Measurements from ENCODE around the gene SENP7.

- no peak for TF ChIP-seq POLR2A (IDR thresholded peaks at IDR 0.05)
- TF ChIP-seq POLR2AphosphoS5 (IDR thresholded peaks at IDR 0.05; ENCODE audit: insufficient read depth in 1 of 2, low read depth in 1 of 2) = no peak
Observed at GRCh38 chr3:101453961-101454360, 59.1 kb downstream of the SENP7 start.

All from vagina (tissue), 2 donors.